Fibroblast of skin of right quadriceps (primary cell): Measurements from ENCODE around the gene TMEM165.

Source experiments
- DNase-seq: peaks from one replicate; pipeline ENCODE4 v3.0.0-alpha.2; 2013

The TMEM165 gene

DNA sequence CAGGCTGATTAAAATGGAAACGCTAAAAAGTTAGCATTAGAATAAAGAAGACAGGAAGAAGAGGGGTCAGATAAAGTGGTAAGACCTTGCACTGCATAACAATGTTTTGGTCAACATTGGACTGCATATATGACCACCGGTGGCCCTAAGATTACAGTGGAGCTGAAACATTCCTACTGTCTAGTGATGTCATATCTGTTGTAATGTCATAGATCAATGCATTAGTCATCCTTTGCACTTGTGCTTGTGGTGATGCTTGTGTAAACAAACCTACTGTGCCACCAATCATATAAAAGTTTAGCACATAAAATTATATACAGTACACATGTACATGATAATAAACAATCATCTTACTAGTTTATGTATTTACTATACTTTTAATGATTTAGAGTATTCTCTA, 73.0 kb downstream of the TMEM165 start:
- DNase-seq = peak; percentile 50

DNA sequence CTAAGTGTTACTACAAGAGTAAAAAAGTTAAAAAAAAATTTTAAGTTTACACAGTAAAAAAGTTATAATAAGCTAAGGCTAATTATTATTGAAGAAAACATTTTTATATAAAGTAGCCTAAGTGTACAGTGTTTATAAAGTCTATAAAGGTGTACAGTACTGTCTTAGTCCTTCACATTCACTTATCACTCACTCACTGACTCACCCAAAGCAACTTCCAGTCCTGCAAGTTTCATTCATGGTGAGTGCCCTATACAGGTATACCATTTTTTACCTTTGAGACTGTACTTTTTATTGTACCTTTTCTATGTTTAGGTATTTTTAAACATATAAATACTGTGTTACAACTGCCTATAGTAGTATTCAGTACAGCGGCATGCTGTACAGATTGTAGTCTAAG, 74.2 kb downstream of the TMEM165 start:
- DNase-seq = no peak
